GM12878 (cell line): ENCODE data around the gene ADNP2. TPM values are rescaled to one million over a fixed set of nuclear protein-coding genes. Genes with fewer than 3 reads are reported as not detected.

Experiments used
- ATAC-seq: fragments of 200-7000 bp; cut with Tn5 transposase; 3 replicates; pipeline ENCODE4 v1.9.1; 2020; ENCODE audit warnings: mild to moderate bottlenecking, moderate library complexity
- BruUV-seq: library from RNA; stranded (reverse); fragments of 400-500 nt; replicated peaks from 2 replicates; lab custom pipeline; 2021; lab: Mats Ljungman, UMichigan
- CTCF ChIA-PET: fragments of 300-600 bp; sonication (Branson Sonifier 250); formaldehyde crosslinking; extraction: SDS; loops from one replicate; lab custom pipeline; 2021; ENCODE audit warnings: inconsistent platforms; lab: Yijun Ruan, JAX
- POLR2A ChIA-PET: fragments of 350-600 bp; formaldehyde crosslinking; extraction: SDS; loops from one replicate; lab custom pipeline; 2021; ENCODE audit warnings: inconsistent platforms; lab: Charles Lee
- RAD21 ChIA-PET: fragments of 300-600 bp; sonication (Branson Sonifier 250); formaldehyde crosslinking; loops from one replicate; lab custom pipeline; 2023; ENCODE audit warnings: antibody characterized with exemption; ENCODE audit not compliant: unreplicated experiment; lab: Charles Lee
- SMC1A ChIA-PET: fragments of 300-600 bp; sonication (Branson Sonifier 250); formaldehyde crosslinking; loops from one replicate; lab custom pipeline; 2023; ENCODE audit not compliant: unreplicated experiment, uncharacterized antibody; lab: Charles Lee
- DNase-seq: peaks from one replicate; pipeline ENCODE4 v3.0.0-alpha.2; 2011; ENCODE audit warnings: low read depth, low spot score
- FAIRE-seq: peaks from 3 replicates; lab custom pipeline; 2011; peaks lifted over from hg19 to GRCh38; lab: Jason Lieb, UNC
- H2AFZ ChIP-seq: 2 replicates; pipeline ENCODE4 v1.6.0; 2011; ENCODE audit warnings: low read depth, low read length, control low read depth; ENCODE audit not compliant: control insufficient read depth
- H3K27ac ChIP-seq: 2 replicates; pipeline ENCODE4 v1.5.1; 2011; ENCODE audit warnings: control low read depth; ENCODE audit not compliant: control insufficient read depth, insufficient read depth
- H3K27me3 ChIP-seq, 2 experiments: replicated peaks in 1 of 2; 2 replicates each; pipeline versions ENCODE4 v1.6.0 to v1.6.1; 2011; ENCODE audit warnings: low read length in 1 of 2; ENCODE audit not compliant: control insufficient read depth in 2 of 2, insufficient read depth in 2 of 2
- H3K36me3 ChIP-seq, 2 experiments: 2 replicates each; pipeline ENCODE4 v1.5.1; 2011; ENCODE audit warnings: low read length in 1 of 2; ENCODE audit not compliant: control insufficient read depth in 2 of 2, insufficient read depth in 2 of 2
- H3K4me1 ChIP-seq: 2 replicates; pipeline ENCODE4 v1.6.1; 2011; ENCODE audit warnings: mild to moderate bottlenecking, low read length, moderate library complexity, mixed read lengths; ENCODE audit not compliant: control insufficient read depth, insufficient read depth
- H3K4me2 ChIP-seq: 2 replicates; pipeline ENCODE4 v1.6.0; 2011; ENCODE audit warnings: control low read depth; ENCODE audit not compliant: control insufficient read depth, insufficient read depth
- H3K4me3 ChIP-seq: fragments of 200-600 bp; sonication (generic); 2 replicates; pipeline ENCODE4 v1.5.1; 2016
- H3K79me2 ChIP-seq: 2 replicates; pipeline ENCODE4 v1.6.0; 2011; ENCODE audit warnings: low read length; ENCODE audit not compliant: control insufficient read depth, insufficient read depth
- H3K9ac ChIP-seq: 2 replicates; pipeline ENCODE4 v1.8.0; 2011; ENCODE audit warnings: low read length, control low read depth, mixed read lengths; ENCODE audit not compliant: control insufficient read depth, insufficient read depth
- H3K9me3 ChIP-seq: replicated peaks from 3 replicates; pipeline ENCODE4 v1.5.1; 2011; ENCODE audit warnings: mild to moderate bottlenecking, low read length; ENCODE audit not compliant: control insufficient read depth, insufficient read depth
- H4K20me1 ChIP-seq: 2 replicates; pipeline ENCODE4 v1.6.0; 2011; ENCODE audit not compliant: control insufficient read depth, insufficient read depth
- ATF7 ChIP-seq: fragments of 450-650 bp; IDR thresholded peaks from 2 replicates; pipeline ENCODE4 v1.6.1; 2016; ENCODE audit warnings: low read depth, mild to moderate bottlenecking
- EGR1 ChIP-seq, 2 experiments: IDR thresholded peaks; 1 replicate in 1 of 2; 2 replicates in 1 of 2; pipeline ENCODE4 v1.6.1; 2011 to 2012; ENCODE audit warnings: low read depth in 2 of 2, low read length in 2 of 2, borderline replicate concordance in 1 of 2, mild to moderate bottlenecking in 1 of 2, moderate library complexity in 1 of 2
- NBN ChIP-seq: fragments of 450-650 bp; IDR thresholded peaks from 2 replicates; pipeline ENCODE4 v1.6.1; 2016
- PML ChIP-seq: IDR thresholded peaks from 2 replicates; pipeline ENCODE4 v1.6.1; 2012; ENCODE audit warnings: low read length, inconsistent platforms
- SIN3A ChIP-seq: IDR thresholded peaks from 2 replicates; pipeline ENCODE4 v1.6.1; 2012; ENCODE audit warnings: low read depth, low read length, improper control_type of control experiment
- SMC3 ChIP-seq: IDR thresholded peaks from 2 replicates; pipeline ENCODE4 v1.6.1; 2011; ENCODE audit warnings: low read length, improper control_type of control experiment, borderline replicate concordance
- SREBF1 ChIP-seq: IDR thresholded peaks from 2 replicates; pipeline ENCODE4 v1.6.1; 2012; ENCODE audit warnings: mild to moderate bottlenecking, low read length
- TAF1 ChIP-seq: IDR thresholded peaks from 2 replicates; pipeline ENCODE4 v1.6.1; 2011; ENCODE audit warnings: mild to moderate bottlenecking, low read depth, low read length, borderline replicate concordance
- TCF7 ChIP-seq: IDR thresholded peaks from 2 replicates; pipeline ENCODE4 v1.6.1; 2014; ENCODE audit warnings: antibody characterized with exemption, borderline replicate concordance
- ZNF217 ChIP-seq: fragments of 450-650 bp; IDR thresholded peaks from 2 replicates; pipeline ENCODE4 v1.6.1; 2017; ENCODE audit warnings: antibody characterized with exemption, mild to moderate bottlenecking
- WGBS: methylation state at CpG from one replicate; pipeline ENCODE4 v1.1.6; 2016; ENCODE audit warnings: low lambda C conversion rate; ENCODE audit not compliant: insufficient replicate concordance, insufficient coverage; ENCODE audit errors: missing lambda C conversion rate; 5-methylcytosine and 5-hydroxymethylcytosine counted together
- in situ Hi-C: fragments of 300-500 bp; cut with MboI; formaldehyde crosslinking; loops from 9 replicates; pipeline ENCODE4 v1.14.3; 2018; ENCODE audit warnings: mixed read lengths
- intact Hi-C: fragments of 100-400 bp; cut with micrococcal nuclease; formaldehyde crosslinking; loops from one replicate; pipeline ENCODE4 v1.14.2; 2022; ENCODE audit not compliant: unreplicated experiment
- polyA plus RNA-seq, 11 experiments: library from polyadenylated mRNA; depleted of rRNA in 4 of 11; unstranded in 6 of 11; stranded (reverse) in 5 of 11; fragments of >200 nt; fragmentation: Nextera tagmentation in 4 of 11; fragmentation: Illumina TruSeq in 1 of 11; extraction: Ambion mirVana in 4 of 11; extraction: Trizol in 1 of 11; gene quantifications; 1 replicate in 1 of 11; 2 replicates in 10 of 11; pipeline versions ENCODE4 v1.2.1 to v1.2.3, GENCODE V29; 2011 to 2016; ENCODE audit warnings: inconsistent platforms in 2 of 11, missing spikeins in 2 of 11, low read depth in 1 of 11
- total RNA-seq, 4 experiments: library from RNA; depleted of rRNA in 3 of 4; stranded (reverse); fragments of >200 nt in 3 of 4; fragmentation: Illumina TruSeq in 1 of 4; extraction: Trizol in 1 of 4; gene quantifications; 2 replicates each; pipeline versions ENCODE4 v1.2.1 to v1.2.3, GENCODE V29; 2013 to 2021
- TF ChIP-seq, protein P1 (sequence below): fragments of 450-650 bp; formaldehyde crosslinking; IDR thresholded peaks from 2 replicates; pipeline ENCODE4 v1.4.0; 2020; ENCODE audit warnings: mild to moderate bottlenecking, moderate library complexity
- TF ChIP-seq, protein P2 (sequence below): fragments of 450-650 bp; IDR thresholded peaks from 2 replicates; pipeline ENCODE4 v1.6.1; 2016; ENCODE audit warnings: mild to moderate bottlenecking
- TF ChIP-seq, protein P3 (sequence below): fragments of 450-650 bp; formaldehyde crosslinking; IDR thresholded peaks from 2 replicates; pipeline ENCODE4 v1.4.0; 2022; ENCODE audit warnings: mild to moderate bottlenecking, moderate library complexity

Gene ADNP2
- total and polyA plus RNA-seq, 10 of the 15 experiments (the other 5 are each of a cell fraction or from before 2014, with no cell fraction given), result 3.7 to 25.1 (median 13.0) TPM

DNA sequence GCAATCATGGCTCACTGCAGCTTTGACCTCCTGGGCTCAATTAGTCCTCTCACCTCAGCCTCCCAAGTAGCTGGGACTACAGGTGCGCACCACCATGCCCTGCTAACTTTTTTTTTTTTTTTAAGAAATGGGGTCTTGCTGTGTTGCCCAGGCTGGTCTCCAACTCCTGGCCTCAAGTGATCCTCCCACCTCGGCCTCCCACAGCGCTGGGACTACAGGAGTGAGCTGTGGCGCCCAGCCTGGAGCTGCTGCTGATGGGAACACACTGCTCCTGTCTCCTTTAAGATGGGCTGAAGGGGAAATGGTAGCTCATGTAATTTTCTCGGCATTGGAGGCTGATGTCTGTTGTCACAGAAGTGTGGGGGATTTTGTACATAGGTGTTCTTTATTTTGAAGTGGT is 34.9 kb upstream of the ADNP2 start (continued):
- TF ChIP-seq, protein P1, sequence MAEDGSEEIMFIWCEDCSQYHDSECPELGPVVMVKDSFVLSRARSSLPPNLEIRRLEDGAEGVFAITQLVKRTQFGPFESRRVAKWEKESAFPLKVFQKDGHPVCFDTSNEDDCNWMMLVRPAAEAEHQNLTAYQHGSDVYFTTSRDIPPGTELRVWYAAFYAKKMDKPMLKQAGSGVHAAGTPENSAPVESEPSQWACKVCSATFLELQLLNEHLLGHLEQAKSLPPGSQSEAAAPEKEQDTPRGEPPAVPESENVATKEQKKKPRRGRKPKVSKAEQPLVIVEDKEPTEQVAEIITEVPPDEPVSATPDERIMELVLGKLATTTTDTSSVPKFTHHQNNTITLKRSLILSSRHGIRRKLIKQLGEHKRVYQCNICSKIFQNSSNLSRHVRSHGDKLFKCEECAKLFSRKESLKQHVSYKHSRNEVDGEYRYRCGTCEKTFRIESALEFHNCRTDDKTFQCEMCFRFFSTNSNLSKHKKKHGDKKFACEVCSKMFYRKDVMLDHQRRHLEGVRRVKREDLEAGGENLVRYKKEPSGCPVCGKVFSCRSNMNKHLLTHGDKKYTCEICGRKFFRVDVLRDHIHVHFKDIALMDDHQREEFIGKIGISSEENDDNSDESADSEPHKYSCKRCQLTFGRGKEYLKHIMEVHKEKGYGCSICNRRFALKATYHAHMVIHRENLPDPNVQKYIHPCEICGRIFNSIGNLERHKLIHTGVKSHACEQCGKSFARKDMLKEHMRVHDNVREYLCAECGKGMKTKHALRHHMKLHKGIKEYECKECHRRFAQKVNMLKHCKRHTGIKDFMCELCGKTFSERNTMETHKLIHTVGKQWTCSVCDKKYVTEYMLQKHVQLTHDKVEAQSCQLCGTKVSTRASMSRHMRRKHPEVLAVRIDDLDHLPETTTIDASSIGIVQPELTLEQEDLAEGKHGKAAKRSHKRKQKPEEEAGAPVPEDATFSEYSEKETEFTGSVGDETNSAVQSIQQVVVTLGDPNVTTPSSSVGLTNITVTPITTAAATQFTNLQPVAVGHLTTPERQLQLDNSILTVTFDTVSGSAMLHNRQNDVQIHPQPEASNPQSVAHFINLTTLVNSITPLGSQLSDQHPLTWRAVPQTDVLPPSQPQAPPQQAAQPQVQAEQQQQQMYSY (CRISPR knock-in tag), result no peak
- TF ChIP-seq, protein P2, sequence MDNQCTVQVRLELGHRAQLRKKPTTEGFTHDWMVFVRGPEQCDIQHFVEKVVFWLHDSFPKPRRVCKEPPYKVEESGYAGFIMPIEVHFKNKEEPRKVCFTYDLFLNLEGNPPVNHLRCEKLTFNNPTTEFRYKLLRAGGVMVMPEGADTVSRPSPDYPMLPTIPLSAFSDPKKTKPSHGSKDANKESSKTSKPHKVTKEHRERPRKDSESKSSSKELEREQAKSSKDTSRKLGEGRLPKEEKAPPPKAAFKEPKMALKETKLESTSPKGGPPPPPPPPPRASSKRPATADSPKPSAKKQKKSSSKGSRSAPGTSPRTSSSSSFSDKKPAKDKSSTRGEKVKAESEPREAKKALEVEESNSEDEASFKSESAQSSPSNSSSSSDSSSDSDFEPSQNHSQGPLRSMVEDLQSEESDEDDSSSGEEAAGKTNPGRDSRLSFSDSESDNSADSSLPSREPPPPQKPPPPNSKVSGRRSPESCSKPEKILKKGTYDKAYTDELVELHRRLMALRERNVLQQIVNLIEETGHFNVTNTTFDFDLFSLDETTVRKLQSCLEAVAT, result no peak

DNA sequence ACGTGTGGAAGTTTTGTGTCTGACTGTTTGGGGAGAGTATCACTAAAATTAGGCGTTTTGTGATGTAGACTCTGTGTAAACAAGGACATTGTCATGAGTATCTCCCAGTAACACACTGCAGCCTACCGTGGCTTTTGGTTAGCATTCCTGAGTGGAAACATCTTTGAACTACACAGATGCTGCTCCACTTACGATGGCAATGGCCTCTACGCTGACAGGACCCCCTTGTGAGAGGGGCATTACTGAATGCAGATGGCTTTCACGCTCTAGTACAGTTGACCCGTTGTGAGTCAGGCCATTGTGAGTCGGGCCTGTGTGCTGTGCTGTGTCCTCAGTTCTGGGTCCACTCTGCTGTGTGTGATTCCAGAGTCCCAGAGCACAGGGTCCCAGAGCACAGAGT is 34.4 kb upstream of the ADNP2 start:
- Histone ChIP-seq H2AFZ (no peak overlapping the region), H3K27ac (no peak overlapping the region), H3K9ac (no peak overlapping the region), H3K9me3 (no peaks in the 10 kb centered on the region; the same call in 1 of the 3 replicates), H3K36me3 (no peaks in the 10 kb centered on the region), H4K20me1 (no peaks in the 10 kb centered on the region), H3K4me3 (no peak overlapping the region), H3K27me3 (no peaks in the 10 kb centered on the region), H3K4me2 (no peak overlapping the region), H3K79me2 (no peaks in the 10 kb centered on the region), H3K4me1 (no peaks in the 10 kb centered on the region)
- intact Hi-C loops (no loop called here), in situ Hi-C loops (no loop called here)
- DNase-seq (no peak), FAIRE-seq (no peak), ATAC-seq (no peak)
- ChIA-PET RAD21 (no interaction called here), POLR2A (no interaction called here), SMC1A (interaction anchor here (0.6 kb wide), 1 partner anchor 304 kb away, joined by 3 read pairs; no protein-coding TSS in a partner anchor), CTCF (no interaction called here)
- 46% methylated on average over 8 of the region's 8 CpGs for WGBS
- BruUV-seq, result no TSS peak
- no peak for TF ChIP-seq ATF7
- TF ChIP-seq, protein P3, sequence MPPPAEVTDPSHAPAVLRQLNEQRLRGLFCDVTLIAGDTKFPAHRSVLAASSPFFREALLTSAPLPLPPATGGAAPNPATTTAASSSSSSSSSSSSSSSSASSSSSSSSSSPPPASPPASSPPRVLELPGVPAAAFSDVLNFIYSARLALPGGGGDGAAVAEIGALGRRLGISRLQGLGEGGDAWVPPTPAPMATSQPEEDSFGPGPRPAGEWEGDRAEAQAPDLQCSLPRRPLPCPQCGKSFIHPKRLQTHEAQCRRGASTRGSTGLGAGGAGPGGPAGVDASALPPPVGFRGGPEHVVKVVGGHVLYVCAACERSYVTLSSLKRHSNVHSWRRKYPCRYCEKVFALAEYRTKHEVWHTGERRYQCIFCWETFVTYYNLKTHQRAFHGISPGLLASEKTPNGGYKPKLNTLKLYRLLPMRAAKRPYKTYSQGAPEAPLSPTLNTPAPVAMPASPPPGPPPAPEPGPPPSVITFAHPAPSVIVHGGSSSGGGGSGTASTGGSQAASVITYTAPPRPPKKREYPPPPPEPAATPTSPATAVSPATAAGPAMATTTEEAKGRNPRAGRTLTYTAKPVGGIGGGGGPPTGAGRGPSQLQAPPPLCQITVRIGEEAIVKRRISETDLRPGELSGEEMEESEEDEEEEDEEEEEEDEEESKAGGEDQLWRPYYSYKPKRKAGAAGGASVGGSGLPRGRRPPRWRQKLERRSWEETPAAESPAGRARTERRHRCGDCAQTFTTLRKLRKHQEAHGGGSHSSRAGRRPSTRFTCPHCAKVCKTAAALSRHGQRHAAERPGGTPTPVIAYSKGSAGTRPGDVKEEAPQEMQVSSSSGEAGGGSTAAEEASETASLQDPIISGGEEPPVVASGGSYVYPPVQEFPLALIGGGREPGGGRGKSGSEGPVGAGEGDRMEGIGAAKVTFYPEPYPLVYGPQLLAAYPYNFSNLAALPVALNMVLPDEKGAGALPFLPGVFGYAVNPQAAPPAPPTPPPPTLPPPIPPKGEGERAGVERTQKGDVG (CRISPR knock-in tag), result no peak
- TF ChIP-seq TAF1, result no peak
- no peak for TF ChIP-seq ZNF217
- no peak for TF ChIP-seq SREBF1
- no peak for TF ChIP-seq TCF7
- no peak for TF ChIP-seq PML
- TF ChIP-seq, protein P2, result no peak
- TF ChIP-seq SMC3, result no peak
- no peak for TF ChIP-seq EGR1 (IDR thresholded peaks at IDR 0.05; ENCODE audit: borderline replicate concordance in 1 of 2, low read depth in 2 of 2, low read length in 2 of 2)
- no peak for TF ChIP-seq NBN
- no peak for TF ChIP-seq SIN3A
